Measurements from ENCODE around the gene MARCO.
A peak's percentile ranks its signal among the peaks of the same experiment; 100 is the strongest.

Gene MARCO

DNA sequence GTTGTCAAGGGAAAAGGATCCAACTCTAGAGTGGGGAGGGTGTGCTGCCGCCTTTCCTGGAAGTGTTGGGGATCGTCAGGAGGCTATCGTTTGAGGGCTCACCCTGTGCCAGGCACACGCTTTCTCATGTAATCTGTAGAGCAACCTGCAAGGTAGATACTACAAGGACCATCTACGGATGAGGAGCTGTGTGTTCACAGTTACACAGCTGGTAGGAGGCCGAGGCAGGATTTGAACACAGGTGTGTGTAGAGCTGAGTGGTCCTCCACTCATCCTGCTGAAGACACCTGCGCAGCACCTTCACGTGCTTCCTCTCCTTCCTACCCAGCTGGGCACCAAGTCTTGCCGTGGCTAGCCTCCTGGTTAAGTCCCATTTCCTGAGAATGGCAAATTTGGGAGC, 68.3 kb downstream of the MARCO start:
- Histone ChIP-seq H3K4me1 (ENCODE audit: control extremely low read depth in 1 of 4, control insufficient read depth in 4 of 4, insufficient read depth in 4 of 4, low read length in 3 of 4) (peaks cover 0 to 4% (median 1%) of the 10 kb centered on the region in 4 experiments), H3K9me3 (ENCODE audit: control extremely low read depth in 1 of 5, control insufficient read depth in 4 of 5, insufficient read depth in 2 of 5, low read depth in 1 of 5, low read length in 4 of 5) (peaks cover 0 to 1% (median 0%) of the 10 kb centered on the region in 5 experiments), H3K36me3 (ENCODE audit: control insufficient read depth in 4 of 4, insufficient read depth in 4 of 4, low read length in 3 of 4) (no peaks in the 10 kb centered on the region), H3K27ac (ENCODE audit: insufficient read depth in 1 of 2, low read depth in 1 of 2, low read length in 2 of 2, poor library complexity in 1 of 2, severe bottlenecking in 2 of 2) (no peak overlapping the region), H3K4me3 (ENCODE audit: control insufficient read depth in 1 of 7, extremely low read depth in 1 of 7, insufficient read depth in 4 of 7, low read depth in 2 of 7, low read length in 6 of 7) (no peak overlapping the region), H3K27me3 (replicated peaks in 2 of 5; ENCODE audit: control insufficient read depth in 4 of 5, insufficient read depth in 5 of 5, low read length in 4 of 5) (peaks cover 7 to 40% (median 22%) of the 10 kb centered on the region in 5 experiments)
- ChIA-PET CTCF (interaction anchor here (0.7 kb wide), 1 partner anchor 12 kb away, joined by 3 read pairs; no protein-coding TSS in a partner anchor), POLR2A (no interaction called here)
- WGBS (ENCODE audit: insufficient coverage) = 79% methylated on average over 8 of the region's 9 CpGs
- DNase-seq = no peak

DNA sequence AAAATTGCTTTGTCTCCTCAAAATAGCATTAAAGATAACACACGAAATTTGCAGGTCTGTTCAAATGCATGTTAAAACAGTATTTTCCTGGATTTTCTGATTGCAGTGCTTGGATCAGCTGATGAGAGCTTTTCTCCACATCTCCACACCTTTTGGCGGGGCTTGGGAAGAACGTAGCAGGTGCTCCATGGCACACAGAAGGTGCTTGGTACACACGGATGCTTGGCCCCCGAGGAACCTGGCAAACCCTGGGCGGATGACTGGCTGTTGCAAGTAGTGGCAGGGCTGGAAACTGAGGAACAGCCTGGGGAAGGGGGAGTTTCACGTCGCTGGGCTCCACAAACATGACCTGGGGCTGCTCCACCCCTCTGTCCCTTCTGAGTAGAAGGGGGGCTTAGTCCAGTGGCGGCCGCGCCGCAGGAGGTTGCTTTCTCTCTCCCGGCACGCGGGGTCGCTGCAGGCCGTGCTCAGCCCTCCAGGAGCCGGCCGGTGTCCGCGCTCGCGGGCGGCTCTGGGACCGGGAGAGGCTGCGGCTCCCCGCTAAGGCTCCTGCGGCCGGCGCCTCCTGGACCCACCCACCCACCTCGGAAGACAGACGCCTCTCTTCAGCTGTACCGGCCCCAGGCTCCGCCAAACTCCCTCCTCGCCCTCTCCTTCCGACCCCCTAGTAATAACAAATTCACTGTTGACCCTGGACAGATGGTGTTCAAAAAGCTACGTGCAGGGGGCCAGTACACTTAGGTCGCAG, 69.3 kb downstream of the MARCO start:
- peak; percentile 34 to 52 (median 49) for DNase-seq
- no peak overlapping the region for H3K27ac ChIP-seq (ENCODE audit: insufficient read depth in 1 of 2, low read depth in 1 of 2, low read length in 2 of 2, poor library complexity in 1 of 2, severe bottlenecking in 2 of 2)
- H3K4me3 ChIP-seq (ENCODE audit: control insufficient read depth in 1 of 7, extremely low read depth in 1 of 7, insufficient read depth in 4 of 7, low read depth in 2 of 7, low read length in 6 of 7) = no peak overlapping the region
- WGBS (ENCODE audit: insufficient coverage) = 24% methylated on average over 24 of the region's 38 CpGs
- H3K4me1 ChIP-seq (ENCODE audit: control extremely low read depth in 1 of 4, control insufficient read depth in 4 of 4, insufficient read depth in 4 of 4, low read length in 3 of 4) = peaks cover 0 to 4% (median 1%) of the 10 kb centered on the region in 4 experiments
- ChIA-PET POLR2A (no interaction called here), CTCF (interaction anchor here (0.7 to 1.2 kb wide), 2 partner anchors 11 to 37 kb away, joined by 3 to 4 read pairs; no protein-coding TSS in a partner anchor)
- H3K36me3 ChIP-seq (ENCODE audit: control insufficient read depth in 4 of 4, insufficient read depth in 4 of 4, low read length in 3 of 4) = no peaks in the 10 kb centered on the region
- peaks cover 3 to 45% (median 22%) of the 10 kb centered on the region in 5 experiments for H3K27me3 ChIP-seq (replicated peaks in 2 of 5; ENCODE audit: control insufficient read depth in 4 of 5, insufficient read depth in 5 of 5, low read length in 4 of 5)
- peaks cover 0 to 1% (median 0%) of the 10 kb centered on the region in 5 experiments for H3K9me3 ChIP-seq (ENCODE audit: control extremely low read depth in 1 of 5, control insufficient read depth in 4 of 5, insufficient read depth in 2 of 5, low read depth in 1 of 5, low read length in 4 of 5)

DNA sequence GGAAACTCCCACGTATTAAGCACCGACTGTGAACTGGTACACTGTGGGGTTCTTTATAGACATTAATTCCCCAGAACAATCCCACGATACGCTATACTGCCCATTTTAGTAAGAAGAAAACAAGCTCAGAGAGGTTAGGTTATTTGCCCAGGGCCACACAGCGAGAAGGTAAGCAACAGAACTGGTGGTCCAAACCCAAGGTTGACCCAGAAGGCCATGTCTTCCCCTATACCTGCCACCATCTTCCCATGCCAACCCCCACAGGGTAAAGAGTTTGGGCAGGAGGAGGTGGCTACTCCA, 69.9 kb downstream of the MARCO start:
- Histone ChIP-seq H3K36me3 (ENCODE audit: control insufficient read depth in 4 of 4, insufficient read depth in 4 of 4, low read length in 3 of 4) (no peaks in the 10 kb centered on the region), H3K4me1 (ENCODE audit: control extremely low read depth in 1 of 4, control insufficient read depth in 4 of 4, insufficient read depth in 4 of 4, low read length in 3 of 4) (peaks cover 0 to 4% (median 1%) of the 10 kb centered on the region in 4 experiments), H3K27me3 (replicated peaks in 2 of 5; ENCODE audit: control insufficient read depth in 4 of 5, insufficient read depth in 5 of 5, low read length in 4 of 5) (peaks cover 3 to 48% (median 22%) of the 10 kb centered on the region in 5 experiments), H3K9me3 (ENCODE audit: control extremely low read depth in 1 of 5, control insufficient read depth in 4 of 5, insufficient read depth in 2 of 5, low read depth in 1 of 5, low read length in 4 of 5) (peaks cover 0 to 1% (median 0%) of the 10 kb centered on the region in 5 experiments), H3K27ac (ENCODE audit: insufficient read depth in 1 of 2, low read depth in 1 of 2, low read length in 2 of 2, poor library complexity in 1 of 2, severe bottlenecking in 2 of 2) (no peak overlapping the region), H3K4me3 (ENCODE audit: control insufficient read depth in 1 of 7, extremely low read depth in 1 of 7, insufficient read depth in 4 of 7, low read depth in 2 of 7, low read length in 6 of 7) (no peak overlapping the region)
- DNase-seq = no peak
- WGBS (ENCODE audit: insufficient coverage) = 71% methylated on average over 2 of the region's 5 CpGs
- ChIA-PET POLR2A (no interaction called here), CTCF (interaction anchor here (0.9 to 1.2 kb wide), 3 partner anchors 13 to 130 kb away, joined by 3 to 4 read pairs (median 3); no protein-coding TSS in a partner anchor)

DNA sequence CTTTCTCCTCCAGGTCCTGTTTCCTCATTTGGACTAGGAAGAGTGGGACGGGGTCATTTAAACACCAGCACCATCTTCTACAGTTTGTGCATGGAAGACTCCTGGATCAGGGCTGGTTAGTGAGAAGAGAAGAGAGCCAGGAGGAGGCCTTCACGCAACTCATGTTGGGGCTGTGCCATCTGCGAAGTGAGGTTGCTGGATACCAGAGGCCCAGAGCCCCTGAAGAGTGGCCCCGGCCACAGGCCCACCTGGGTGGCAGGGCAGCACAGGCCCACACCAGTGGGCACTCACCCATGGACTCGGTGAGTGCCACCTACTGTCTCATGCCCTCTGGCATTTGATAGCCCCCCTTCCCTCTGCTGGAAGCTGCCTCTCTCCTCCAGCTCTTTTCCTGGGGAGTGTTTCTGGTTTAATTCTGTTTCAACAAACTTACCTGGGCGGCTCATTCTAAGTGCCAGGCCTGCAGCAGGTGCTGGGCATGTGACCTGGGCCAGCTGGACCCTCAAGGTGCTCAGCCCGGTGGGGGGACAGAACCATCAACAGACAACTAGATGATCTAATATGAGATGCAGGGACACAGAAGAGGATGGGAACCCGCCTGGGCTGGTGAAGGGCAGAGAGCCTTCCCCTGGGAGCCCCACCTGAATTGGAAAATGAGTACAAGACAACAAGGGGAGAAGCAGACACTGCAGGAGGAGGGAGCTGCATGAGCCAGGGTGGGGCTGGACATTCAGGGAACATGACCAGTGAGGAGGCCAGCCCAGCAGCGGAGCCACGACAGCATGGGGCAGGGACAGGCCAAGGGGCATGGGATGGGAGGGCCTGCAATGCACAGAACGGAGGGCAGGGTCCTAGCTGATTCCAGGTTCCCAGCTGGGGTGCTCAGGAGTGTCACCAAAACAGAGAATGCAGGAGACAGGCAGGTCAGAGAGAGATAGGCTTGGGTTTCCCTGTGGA, 70.6 kb downstream of the MARCO start:
- no peak overlapping the region for H3K27ac ChIP-seq (ENCODE audit: insufficient read depth in 1 of 2, low read depth in 1 of 2, low read length in 2 of 2, poor library complexity in 1 of 2, severe bottlenecking in 2 of 2)
- H3K4me1 ChIP-seq (ENCODE audit: control extremely low read depth in 1 of 4, control insufficient read depth in 4 of 4, insufficient read depth in 4 of 4, low read length in 3 of 4) = peaks cover 0 to 4% (median 1%) of the 10 kb centered on the region in 4 experiments
- ChIA-PET CTCF (interaction anchor here (0.9 to 1.4 kb wide), 5 partner anchors 13 to 132 kb away, joined by 3 to 4 read pairs (median 3); no protein-coding TSS in a partner anchor), POLR2A (no interaction called here)
- WGBS (ENCODE audit: insufficient coverage) = 96% methylated on average over 10 of the region's 11 CpGs
- DNase-seq = no peak
- peaks cover 0 to 1% (median 0%) of the 10 kb centered on the region in 5 experiments for H3K9me3 ChIP-seq (ENCODE audit: control extremely low read depth in 1 of 5, control insufficient read depth in 4 of 5, insufficient read depth in 2 of 5, low read depth in 1 of 5, low read length in 4 of 5)
- peaks cover 3 to 52% (median 22%) of the 10 kb centered on the region in 5 experiments for H3K27me3 ChIP-seq (replicated peaks in 2 of 5; ENCODE audit: control insufficient read depth in 4 of 5, insufficient read depth in 5 of 5, low read length in 4 of 5)
- H3K4me3 ChIP-seq (ENCODE audit: control insufficient read depth in 1 of 7, extremely low read depth in 1 of 7, insufficient read depth in 4 of 7, low read depth in 2 of 7, low read length in 6 of 7) = no peak overlapping the region
- no peaks in the 10 kb centered on the region for H3K36me3 ChIP-seq (ENCODE audit: control insufficient read depth in 4 of 4, insufficient read depth in 4 of 4, low read length in 3 of 4)

DNA sequence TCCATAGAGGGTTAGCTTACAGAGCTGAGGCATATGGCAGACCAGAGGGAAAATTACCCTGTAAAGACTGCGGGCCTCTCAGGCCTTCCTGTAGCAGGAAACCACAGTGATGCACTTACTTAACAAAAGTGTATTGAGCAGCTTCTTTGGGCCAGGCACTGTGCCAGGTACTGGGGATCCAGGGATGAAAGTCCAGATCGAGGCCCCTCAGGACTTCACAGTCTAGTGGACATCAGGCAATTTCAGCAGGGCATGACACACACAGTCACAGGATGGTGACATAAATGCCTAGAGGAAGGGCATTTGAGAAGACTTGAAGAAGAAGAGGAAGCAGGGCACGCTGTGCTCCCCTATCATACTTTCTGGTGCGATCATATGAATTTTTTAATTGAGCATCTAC, 71.7 kb downstream of the MARCO start:
- 56% methylated on average over 4 of the region's 4 CpGs for WGBS (ENCODE audit: insufficient coverage)
- Histone ChIP-seq H3K27ac (ENCODE audit: insufficient read depth in 1 of 2, low read depth in 1 of 2, low read length in 2 of 2, poor library complexity in 1 of 2, severe bottlenecking in 2 of 2) (no peak overlapping the region), H3K4me3 (ENCODE audit: control insufficient read depth in 1 of 7, extremely low read depth in 1 of 7, insufficient read depth in 4 of 7, low read depth in 2 of 7, low read length in 6 of 7) (no peak overlapping the region), H3K36me3 (ENCODE audit: control insufficient read depth in 4 of 4, insufficient read depth in 4 of 4, low read length in 3 of 4) (no peaks in the 10 kb centered on the region), H3K4me1 (ENCODE audit: control extremely low read depth in 1 of 4, control insufficient read depth in 4 of 4, insufficient read depth in 4 of 4, low read length in 3 of 4) (peaks cover 0 to 4% (median 1%) of the 10 kb centered on the region in 4 experiments), H3K27me3 (replicated peaks in 2 of 5; ENCODE audit: control insufficient read depth in 4 of 5, insufficient read depth in 5 of 5, low read length in 4 of 5) (peaks cover 3 to 54% (median 22%) of the 10 kb centered on the region in 5 experiments), H3K9me3 (ENCODE audit: control extremely low read depth in 1 of 5, control insufficient read depth in 4 of 5, insufficient read depth in 2 of 5, low read depth in 1 of 5, low read length in 4 of 5) (no peaks in the 10 kb centered on the region)
- ChIA-PET CTCF (interaction anchor here (1.2 to 1.4 kb wide), 2 partner anchors 16 to 133 kb away, joined by 3 read pairs; no protein-coding TSS in a partner anchor), POLR2A (no interaction called here)
- no peak for DNase-seq

DNA sequence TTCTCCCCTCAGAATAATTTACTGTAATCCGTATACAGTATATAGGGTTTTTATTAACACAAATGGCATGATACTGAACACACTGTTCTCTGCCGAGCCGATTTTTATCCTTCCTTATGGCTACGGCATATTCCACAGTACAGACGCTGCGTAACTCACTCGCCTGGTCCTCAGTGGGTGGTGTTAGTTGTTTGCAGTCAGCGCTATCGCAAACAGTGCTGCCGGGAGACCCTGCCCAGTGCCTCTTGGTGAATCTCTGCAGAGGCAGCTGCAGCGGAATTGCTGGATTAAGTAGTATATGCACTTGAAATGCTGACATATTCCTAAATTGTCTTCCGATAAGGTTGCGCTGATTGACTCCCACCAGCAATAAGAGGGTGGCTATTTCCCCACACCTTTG, 73.9 kb downstream of the MARCO start:
- no peak overlapping the region for H3K27ac ChIP-seq (ENCODE audit: insufficient read depth in 1 of 2, low read depth in 1 of 2, low read length in 2 of 2, poor library complexity in 1 of 2, severe bottlenecking in 2 of 2)
- POLR2A ChIA-PET = no interaction called here
- 60% methylated on average over 7 of the region's 13 CpGs for WGBS (ENCODE audit: insufficient coverage)
- no peak overlapping the region for H3K4me3 ChIP-seq (ENCODE audit: control insufficient read depth in 1 of 7, extremely low read depth in 1 of 7, insufficient read depth in 4 of 7, low read depth in 2 of 7, low read length in 6 of 7)
- DNase-seq = no peak
- no peaks in the 10 kb centered on the region for H3K36me3 ChIP-seq (ENCODE audit: control insufficient read depth in 4 of 4, insufficient read depth in 4 of 4, low read length in 3 of 4)
- H3K27me3 ChIP-seq (replicated peaks in 2 of 5; ENCODE audit: control insufficient read depth in 4 of 5, insufficient read depth in 5 of 5, low read length in 4 of 5) = peaks cover 4 to 35% (median 8%) of the 10 kb centered on the region in 5 experiments
- peaks cover 0 to 4% (median 1%) of the 10 kb centered on the region in 4 experiments for H3K4me1 ChIP-seq (ENCODE audit: control extremely low read depth in 1 of 4, control insufficient read depth in 4 of 4, insufficient read depth in 4 of 4, low read length in 3 of 4)
- no peaks in the 10 kb centered on the region for H3K9me3 ChIP-seq (ENCODE audit: control extremely low read depth in 1 of 5, control insufficient read depth in 4 of 5, insufficient read depth in 2 of 5, low read depth in 1 of 5, low read length in 4 of 5)
- CTCF ChIA-PET = interaction anchor here (0.6 kb wide), 1 partner anchor 285 kb away, joined by 3 read pairs; no protein-coding TSS in a partner anchor

Data from common myeloid progenitor, CD34-positive (primary cell).